HepG2 (cell line): ENCODE measurements around the gene SYS1. TPM values are rescaled to one million over a fixed set of nuclear protein-coding genes. Genes with fewer than 3 reads are reported as not detected.

Experiments used
- ATF5 ChIP-seq: sonication (generic); formaldehyde crosslinking; IDR thresholded peaks from 2 replicates; pipeline ENCODE4 v1.4.0; 2020; ENCODE audit warnings: mild to moderate bottlenecking, low read depth, missing genetic modification reagents
- FOXM1 ChIP-seq: sonication (generic); formaldehyde crosslinking; IDR thresholded peaks from 2 replicates; pipeline ENCODE4 v1.5.0; 2020; ENCODE audit warnings: missing genetic modification reagents
- GATA4 ChIP-seq: sonication (generic); IDR thresholded peaks from 2 replicates; pipeline ENCODE4 v1.6.1; 2016; ENCODE audit warnings: antibody characterized with exemption, low read depth, borderline replicate concordance
- GPN1 ChIP-seq: sonication (generic); formaldehyde crosslinking; IDR thresholded peaks from 2 replicates; pipeline ENCODE4 v1.5.1; 2020; ENCODE audit warnings: missing genetic modification reagents, borderline replicate concordance
- HNRNPUL1 ChIP-seq: fragments of 200-400 bp; formaldehyde crosslinking; IDR thresholded peaks from 2 replicates; pipeline ENCODE4 v1.6.1; 2017; ENCODE audit warnings: low read depth, mild to moderate bottlenecking, low read length, moderate library complexity
- ISL2 ChIP-seq: sonication (generic); formaldehyde crosslinking; IDR thresholded peaks from 2 replicates; pipeline ENCODE4 v1.5.0; 2020; ENCODE audit warnings: missing genetic modification reagents
- KDM5B ChIP-seq: sonication (generic); formaldehyde crosslinking; IDR thresholded peaks from 2 replicates; pipeline ENCODE4 v1.4.0; 2020; ENCODE audit warnings: missing genetic modification reagents, mild to moderate bottlenecking, borderline replicate concordance
- MTF2 ChIP-seq: sonication (generic); formaldehyde crosslinking; IDR thresholded peaks from 2 replicates; pipeline ENCODE4 v1.5.0; 2020; ENCODE audit warnings: missing genetic modification reagents, borderline replicate concordance
- NFYC ChIP-seq: IDR thresholded peaks from 2 replicates; pipeline ENCODE4 v1.6.1; 2016; ENCODE audit warnings: missing genetic modification reagents, missing compliant biosample characterization
- NONO ChIP-seq, 2 experiments: fragments of 450-650 bp in 1 of 2; sonication (generic) in 1 of 2; formaldehyde crosslinking in 1 of 2; IDR thresholded peaks in 1 of 2; conservative IDR thresholded peaks in 1 of 2; 2 replicates each; pipeline versions ENCODE4 v1.6.1 to v1.8.0; 2017 to 2022; ENCODE audit warnings: mild to moderate bottlenecking in 1 of 2, missing genetic modification reagents in 1 of 2, moderate library complexity in 1 of 2
- NPAS2 ChIP-seq: sonication (generic); formaldehyde crosslinking; IDR thresholded peaks from 2 replicates; pipeline ENCODE4 v1.8.0; 2022; ENCODE audit warnings: mild to moderate bottlenecking, missing genetic modification reagents, borderline replicate concordance
- SNRNP70 ChIP-seq: fragments of 200-400 bp; formaldehyde crosslinking; IDR thresholded peaks from 2 replicates; pipeline ENCODE4 v1.6.1; 2017; ENCODE audit warnings: mild to moderate bottlenecking, low read depth, low read length, moderate library complexity
- SSRP1 ChIP-seq: IDR thresholded peaks from 2 replicates; pipeline ENCODE4 v1.6.1; 2016; ENCODE audit warnings: control low read depth
- TOPORS ChIP-seq: sonication (generic); formaldehyde crosslinking; IDR thresholded peaks from 2 replicates; pipeline ENCODE4 v1.8.0; 2023; ENCODE audit warnings: mild to moderate bottlenecking, missing genetic modification reagents
- TSC22D2 ChIP-seq: sonication (generic); formaldehyde crosslinking; IDR thresholded peaks from 2 replicates; pipeline ENCODE4 v1.5.1; 2020; ENCODE audit warnings: missing genetic modification reagents, mild to moderate bottlenecking, borderline replicate concordance
- U2AF2 ChIP-seq: fragments of 200-400 bp; formaldehyde crosslinking; IDR thresholded peaks from 2 replicates; pipeline ENCODE4 v1.6.1; 2017; ENCODE audit warnings: low read depth, mild to moderate bottlenecking, low read length
- ZMAT3 ChIP-seq: sonication (generic); formaldehyde crosslinking; conservative IDR thresholded peaks from 2 replicates; pipeline ENCODE4 v1.7.0; 2021; ENCODE audit warnings: missing genetic modification reagents
- ZNF615 ChIP-seq: sonication (generic); formaldehyde crosslinking; IDR thresholded peaks from 2 replicates; pipeline ENCODE4 v1.5.0; 2020; ENCODE audit warnings: mild to moderate bottlenecking, missing genetic modification reagents, borderline replicate concordance
- ZNF644 ChIP-seq: IDR thresholded peaks from 2 replicates; pipeline ENCODE4 v1.6.1; 2016; ENCODE audit warnings: low read depth
- ZNF770 ChIP-seq: sonication (generic); formaldehyde crosslinking; IDR thresholded peaks from 2 replicates; pipeline ENCODE4 v1.5.0; 2020; ENCODE audit warnings: mild to moderate bottlenecking, missing genetic modification reagents
- ZSCAN22 ChIP-seq: sonication (generic); formaldehyde crosslinking; IDR thresholded peaks from 2 replicates; pipeline ENCODE4 v1.4.0; 2020; ENCODE audit warnings: mild to moderate bottlenecking, missing genetic modification reagents
- ZSCAN29 ChIP-seq: sonication (generic); formaldehyde crosslinking; conservative IDR thresholded peaks from 2 replicates; pipeline ENCODE4 v1.4.0; 2020; ENCODE audit warnings: mild to moderate bottlenecking, missing genetic modification reagents
- polyA plus RNA-seq, 8 experiments: library from polyadenylated mRNA; depleted of rRNA in 3 of 8; stranded (reverse) in 7 of 8; unstranded in 1 of 8; fragments of >200 nt; fragmentation: Illumina TruSeq in 4 of 8; extraction: Trizol in 4 of 8; gene quantifications; 2 replicates each; pipeline versions ENCODE4 v1.2.1 to v1.2.3, GENCODE V29; 2011 to 2016; ENCODE audit warnings: low read depth in 4 of 8, missing spikeins in 1 of 8, mixed read lengths in 1 of 8; ENCODE audit not compliant: insufficient read depth in 1 of 8
- total RNA-seq, 5 experiments: library from RNA; depleted of rRNA; stranded (reverse); fragments of >200 nt; fragmentation: Illumina TruSeq; extraction: Trizol; gene quantifications; 2 replicates each; pipeline ENCODE4 v1.2.3, GENCODE V29; 2016; ENCODE audit warnings: low read depth in 1 of 5
- TF ChIP-seq, protein P1 (sequence below): sonication (generic); formaldehyde crosslinking; IDR thresholded peaks from 2 replicates; pipeline ENCODE4 v1.8.0; 2022; ENCODE audit warnings: missing genetic modification reagents, mild to moderate bottlenecking, moderate library complexity, borderline replicate concordance
- TF ChIP-seq, protein P2 (sequence below): sonication (generic); formaldehyde crosslinking; IDR thresholded peaks from 2 replicates; pipeline ENCODE4 v1.4.0; 2020; ENCODE audit warnings: mild to moderate bottlenecking, low read depth, missing genetic modification reagents

The SYS1 gene
- total and polyA plus RNA-seq, 2 of the 13 experiments (the other 11 are each of a cell fraction or from before 2014, with no cell fraction given) = 38.3 to 65.6 TPM

GRCh38 chr20:45358282-45359068 is 4.5 kb upstream of the SYS1 start (continued):
- TF ChIP-seq, protein P1, sequence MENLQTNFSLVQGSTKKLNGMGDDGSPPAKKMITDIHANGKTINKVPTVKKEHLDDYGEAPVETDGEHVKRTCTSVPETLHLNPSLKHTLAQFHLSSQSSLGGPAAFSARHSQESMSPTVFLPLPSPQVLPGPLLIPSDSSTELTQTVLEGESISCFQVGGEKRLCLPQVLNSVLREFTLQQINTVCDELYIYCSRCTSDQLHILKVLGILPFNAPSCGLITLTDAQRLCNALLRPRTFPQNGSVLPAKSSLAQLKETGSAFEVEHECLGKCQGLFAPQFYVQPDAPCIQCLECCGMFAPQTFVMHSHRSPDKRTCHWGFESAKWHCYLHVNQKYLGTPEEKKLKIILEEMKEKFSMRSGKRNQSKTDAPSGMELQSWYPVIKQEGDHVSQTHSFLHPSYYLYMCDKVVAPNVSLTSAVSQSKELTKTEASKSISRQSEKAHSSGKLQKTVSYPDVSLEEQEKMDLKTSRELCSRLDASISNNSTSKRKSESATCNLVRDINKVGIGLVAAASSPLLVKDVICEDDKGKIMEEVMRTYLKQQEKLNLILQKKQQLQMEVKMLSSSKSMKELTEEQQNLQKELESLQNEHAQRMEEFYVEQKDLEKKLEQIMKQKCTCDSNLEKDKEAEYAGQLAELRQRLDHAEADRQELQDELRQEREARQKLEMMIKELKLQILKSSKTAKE (CRISPR knock-in tag) = no peak
- TF ChIP-seq ZSCAN22 (no peak), ZNF644 (CRISPR knock-in tag) (no peak; the same call in 1 of the 2 replicates), ISL2 (CRISPR knock-in tag) (no peak), ATF5 (no peak), TOPORS (CRISPR knock-in tag) (no peak), HNRNPUL1 (no peak), NPAS2 (CRISPR knock-in tag) (no peak), ZMAT3 (CRISPR knock-in tag) (peak; percentile 33; the same call in 1 of the 2 replicates), ZNF770 (CRISPR knock-in tag) (no peak), FOXM1 (CRISPR knock-in tag) (no peak), MTF2 (CRISPR knock-in tag) (no peak), ZNF615 (CRISPR knock-in tag) (no peak), SNRNP70 (no peak), GATA4 (no peak), NFYC (no peak), KDM5B (no peak; the same call in 1 of the 2 replicates), ZSCAN29 (no peak), SSRP1 (CRISPR knock-in tag) (no peak), GPN1 (CRISPR knock-in tag) (no peak), NONO (IDR thresholded peaks at IDR 0.05) (no peak), NONO (CRISPR knock-in tag; conservative IDR thresholded peaks at IDR 0.05) (no peak), U2AF2 (no peak), TSC22D2 (CRISPR knock-in tag) (no peak)
- TF ChIP-seq, protein P2, sequence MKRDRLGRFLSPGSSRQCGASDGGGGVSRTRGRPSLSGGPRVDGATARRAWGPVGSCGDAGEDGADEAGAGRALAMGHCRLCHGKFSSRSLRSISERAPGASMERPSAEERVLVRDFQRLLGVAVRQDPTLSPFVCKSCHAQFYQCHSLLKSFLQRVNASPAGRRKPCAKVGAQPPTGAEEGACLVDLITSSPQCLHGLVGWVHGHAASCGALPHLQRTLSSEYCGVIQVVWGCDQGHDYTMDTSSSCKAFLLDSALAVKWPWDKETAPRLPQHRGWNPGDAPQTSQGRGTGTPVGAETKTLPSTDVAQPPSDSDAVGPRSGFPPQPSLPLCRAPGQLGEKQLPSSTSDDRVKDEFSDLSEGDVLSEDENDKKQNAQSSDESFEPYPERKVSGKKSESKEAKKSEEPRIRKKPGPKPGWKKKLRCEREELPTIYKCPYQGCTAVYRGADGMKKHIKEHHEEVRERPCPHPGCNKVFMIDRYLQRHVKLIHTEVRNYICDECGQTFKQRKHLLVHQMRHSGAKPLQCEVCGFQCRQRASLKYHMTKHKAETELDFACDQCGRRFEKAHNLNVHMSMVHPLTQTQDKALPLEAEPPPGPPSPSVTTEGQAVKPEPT (CRISPR knock-in tag) = no peak; the same call in 1 of the 2 replicates
